Measurements from ENCODE around the gene ERCC6L2.

DNA sequence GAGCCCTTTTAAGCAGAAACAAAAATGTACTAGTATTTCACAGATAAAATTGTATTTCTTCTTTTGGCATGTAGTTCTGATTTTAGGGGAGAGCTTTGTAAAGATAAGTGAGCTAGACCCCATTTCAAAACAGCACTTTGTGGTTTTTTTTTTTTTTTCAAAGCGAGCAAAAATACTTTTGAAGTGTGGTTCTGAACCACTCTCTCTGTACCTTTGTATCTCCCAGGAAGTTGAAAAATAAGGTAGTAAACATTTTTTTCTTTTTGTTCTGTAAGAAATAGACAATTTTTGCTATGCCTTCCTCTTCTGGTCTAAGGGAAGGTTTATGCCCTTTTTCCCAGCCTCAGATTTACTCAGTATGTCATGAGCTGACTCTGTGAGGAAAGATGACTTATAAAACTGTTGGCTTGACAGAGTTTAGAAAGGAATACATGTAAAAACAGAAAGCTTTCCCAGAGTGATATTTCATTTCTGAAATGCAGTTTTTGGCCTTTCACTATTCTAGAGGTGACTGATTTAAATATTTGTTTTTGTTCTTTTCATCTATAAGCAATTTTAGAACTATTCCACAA lies 12.5 kb downstream of the ERCC6L2 start:
- TF ChIP-seq, protein P1, sequence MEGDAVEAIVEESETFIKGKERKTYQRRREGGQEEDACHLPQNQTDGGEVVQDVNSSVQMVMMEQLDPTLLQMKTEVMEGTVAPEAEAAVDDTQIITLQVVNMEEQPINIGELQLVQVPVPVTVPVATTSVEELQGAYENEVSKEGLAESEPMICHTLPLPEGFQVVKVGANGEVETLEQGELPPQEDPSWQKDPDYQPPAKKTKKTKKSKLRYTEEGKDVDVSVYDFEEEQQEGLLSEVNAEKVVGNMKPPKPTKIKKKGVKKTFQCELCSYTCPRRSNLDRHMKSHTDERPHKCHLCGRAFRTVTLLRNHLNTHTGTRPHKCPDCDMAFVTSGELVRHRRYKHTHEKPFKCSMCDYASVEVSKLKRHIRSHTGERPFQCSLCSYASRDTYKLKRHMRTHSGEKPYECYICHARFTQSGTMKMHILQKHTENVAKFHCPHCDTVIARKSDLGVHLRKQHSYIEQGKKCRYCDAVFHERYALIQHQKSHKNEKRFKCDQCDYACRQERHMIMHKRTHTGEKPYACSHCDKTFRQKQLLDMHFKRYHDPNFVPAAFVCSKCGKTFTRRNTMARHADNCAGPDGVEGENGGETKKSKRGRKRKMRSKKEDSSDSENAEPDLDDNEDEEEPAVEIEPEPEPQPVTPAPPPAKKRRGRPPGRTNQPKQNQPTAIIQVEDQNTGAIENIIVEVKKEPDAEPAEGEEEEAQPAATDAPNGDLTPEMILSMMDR (IDR thresholded peaks at IDR 0.05) = no peak
- no peak for TF ChIP-seq ZFX (IDR thresholded peaks at IDR 0.05; ENCODE audit: borderline replicate concordance)

Data from 22Rv1 (cell line).